ENCODE results near the gene QTRT2.

DNA sequence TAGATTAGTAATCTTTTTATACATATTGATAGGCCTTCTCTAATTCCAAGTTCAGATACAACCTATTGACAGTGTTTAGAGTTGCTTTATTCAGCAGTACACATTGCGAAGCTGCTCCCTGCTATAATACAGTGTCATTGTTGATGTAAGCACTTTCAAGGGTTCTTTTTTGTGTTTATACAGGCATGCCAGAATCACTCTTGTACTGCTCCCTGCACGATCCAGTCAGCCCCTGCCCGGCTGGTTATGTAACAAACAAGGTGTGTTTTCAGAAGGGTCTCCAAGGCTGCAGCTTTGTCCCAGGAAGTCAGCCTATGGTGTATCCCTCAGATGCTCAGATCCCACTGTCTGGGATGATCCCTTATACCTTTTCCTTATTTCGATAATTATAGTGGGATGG lies 11.3 kb downstream of the QTRT2 start:
- TF ChIP-seq, protein P1, sequence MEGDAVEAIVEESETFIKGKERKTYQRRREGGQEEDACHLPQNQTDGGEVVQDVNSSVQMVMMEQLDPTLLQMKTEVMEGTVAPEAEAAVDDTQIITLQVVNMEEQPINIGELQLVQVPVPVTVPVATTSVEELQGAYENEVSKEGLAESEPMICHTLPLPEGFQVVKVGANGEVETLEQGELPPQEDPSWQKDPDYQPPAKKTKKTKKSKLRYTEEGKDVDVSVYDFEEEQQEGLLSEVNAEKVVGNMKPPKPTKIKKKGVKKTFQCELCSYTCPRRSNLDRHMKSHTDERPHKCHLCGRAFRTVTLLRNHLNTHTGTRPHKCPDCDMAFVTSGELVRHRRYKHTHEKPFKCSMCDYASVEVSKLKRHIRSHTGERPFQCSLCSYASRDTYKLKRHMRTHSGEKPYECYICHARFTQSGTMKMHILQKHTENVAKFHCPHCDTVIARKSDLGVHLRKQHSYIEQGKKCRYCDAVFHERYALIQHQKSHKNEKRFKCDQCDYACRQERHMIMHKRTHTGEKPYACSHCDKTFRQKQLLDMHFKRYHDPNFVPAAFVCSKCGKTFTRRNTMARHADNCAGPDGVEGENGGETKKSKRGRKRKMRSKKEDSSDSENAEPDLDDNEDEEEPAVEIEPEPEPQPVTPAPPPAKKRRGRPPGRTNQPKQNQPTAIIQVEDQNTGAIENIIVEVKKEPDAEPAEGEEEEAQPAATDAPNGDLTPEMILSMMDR (IDR thresholded peaks at IDR 0.05 in 2 of 3, conservative IDR thresholded peaks at IDR 0.05 in 1 of 3; ENCODE audit: insufficient read depth in 2 of 3, low read depth in 1 of 3, low read length in 3 of 3), result no peak
- TF ChIP-seq, protein P2, sequence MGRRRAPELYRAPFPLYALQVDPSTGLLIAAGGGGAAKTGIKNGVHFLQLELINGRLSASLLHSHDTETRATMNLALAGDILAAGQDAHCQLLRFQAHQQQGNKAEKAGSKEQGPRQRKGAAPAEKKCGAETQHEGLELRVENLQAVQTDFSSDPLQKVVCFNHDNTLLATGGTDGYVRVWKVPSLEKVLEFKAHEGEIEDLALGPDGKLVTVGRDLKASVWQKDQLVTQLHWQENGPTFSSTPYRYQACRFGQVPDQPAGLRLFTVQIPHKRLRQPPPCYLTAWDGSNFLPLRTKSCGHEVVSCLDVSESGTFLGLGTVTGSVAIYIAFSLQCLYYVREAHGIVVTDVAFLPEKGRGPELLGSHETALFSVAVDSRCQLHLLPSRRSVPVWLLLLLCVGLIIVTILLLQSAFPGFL (CRISPR knock-in tag; IDR thresholded peaks at IDR 0.05), result no peak

Data from K562 (cell line).